HG03060 (cell line): ENCODE measurements around the gene ICAM2.
"Not testable (repeated sequence)": the region's sequence is repeated elsewhere in the genome, so short reads cannot be mapped to it uniquely, and the experiment has no call there.

Experiments used
- ATAC-seq: cut with Tn5 transposase; IDR thresholded peaks from one replicate; pipeline ENCODE4 v1.9.1; 2021; ENCODE audit warnings: low read depth, moderate number of reproducible peaks; ENCODE audit not compliant: unreplicated experiment

ICAM2 gene

GRCh38 chr17:63998050-63998720, 22.2 kb downstream of the ICAM2 start, which contains the start of gene PRR29:
PRR29 (plus strand) TSS chr17:63998351; CDS start chr17:63998365, 14 bp downstream.
- no peak for ATAC-seq

- no peak for ATAC-seq
Measured at GRCh38 chr17:63997341-63998048, 22.9 kb downstream of the ICAM2 start.

GRCh38 chr17:63996430-63997182, 23.8 kb downstream of the ICAM2 start:
- ATAC-seq, result no peak

- no peak for ATAC-seq
Measured at GRCh38 chr17:63995626-63996025, 24.8 kb downstream of the ICAM2 start.

- no peak for ATAC-seq
Measured at GRCh38 chr17:63993368-63993985, 27.0 kb downstream of the ICAM2 start.

GRCh38 chr17:63991611-63992010, 28.8 kb downstream of the ICAM2 start:
- no peak for ATAC-seq

- no peak for ATAC-seq
Measured at GRCh38 chr17:63989622-63990345, 30.6 kb downstream of the ICAM2 start.

- no peak for ATAC-seq
Measured at GRCh38 chr17:63988741-63989621, 31.5 kb downstream of the ICAM2 start.

GRCh38 chr17:63988127-63988478, 32.3 kb downstream of the ICAM2 start:
- no peak for ATAC-seq

GRCh38 chr17:63987221-63988126, 33.0 kb downstream of the ICAM2 start:
- ATAC-seq, result no peak

- ATAC-seq, result no peak
Measured at GRCh38 chr17:63986821-63987220, 33.6 kb downstream of the ICAM2 start.

GRCh38 chr17:63985387-63986140, 34.9 kb downstream of the ICAM2 start:
- ATAC-seq, result no peak

GRCh38 chr17:63984651-63985386, 35.6 kb downstream of the ICAM2 start:
- no peak for ATAC-seq

- no peak for ATAC-seq
Measured at GRCh38 chr17:63984236-63984635, 36.2 kb downstream of the ICAM2 start.

- ATAC-seq, result no peak
Measured at GRCh38 chr17:63983320-63983719, 37.1 kb downstream of the ICAM2 start.

- not testable (repeated sequence) for ATAC-seq
Measured at GRCh38 chr17:63982641-63983040, 37.8 kb downstream of the ICAM2 start.
